Measurements from ENCODE around the gene SLC22A23. TPM values are rescaled to one million over a fixed set of nuclear protein-coding genes. Genes with fewer than 3 reads are reported as not detected.

The SLC22A23 gene
- total RNA-seq, 4 donors from 2014 or later: 6.2 to 10.8 (median 7.8) TPM

DNA sequence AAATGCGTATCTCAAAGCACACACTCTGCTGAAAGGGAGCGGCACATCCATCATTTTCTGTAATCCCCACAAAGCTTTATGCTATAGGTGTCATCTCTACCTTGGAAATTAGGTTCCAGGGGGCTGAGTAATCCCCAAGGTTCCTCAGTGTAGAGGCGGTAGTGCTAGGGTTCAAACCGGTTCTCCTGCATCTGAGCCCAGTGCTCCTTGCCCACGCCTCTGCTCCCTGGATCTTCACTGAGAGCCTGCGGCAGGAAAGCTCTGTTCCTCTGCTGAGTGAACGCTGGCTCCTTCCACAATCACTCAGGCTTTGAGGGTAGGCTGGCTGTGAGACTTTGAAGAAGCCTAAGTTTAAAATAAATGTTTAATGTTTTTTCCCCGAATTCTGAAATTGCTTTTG lies 24.9 kb downstream of the SLC22A23 start:
- no peaks in the 10 kb centered on the region for H3K9me3 ChIP-seq
- H3K27ac ChIP-seq: no peak overlapping the region
- no peak overlapping the region for H3K4me3 ChIP-seq
- TF ChIP-seq POLR2AphosphoS5 (IDR thresholded peaks at IDR 0.05): no peak
- TF ChIP-seq CTCF (IDR thresholded peaks at IDR 0.05): no peak
- TF ChIP-seq POLR2A (IDR thresholded peaks at IDR 0.05): no peak
- TF ChIP-seq EP300 (IDR thresholded peaks at IDR 0.05): no peak
- H3K4me1 ChIP-seq: peaks cover 0 to 12% (median 0%) of the 10 kb centered on the region in 3 donors
- no peaks in the 10 kb centered on the region for H3K27me3 ChIP-seq
- no peak for ATAC-seq
- no peaks in the 10 kb centered on the region for H3K36me3 ChIP-seq
- WGBS, 2 donors (ENCODE audit: low coverage in 1 of 2): 51 to 85% methylated on average over 2 to 7 of the region's 8 CpGs

GRCh38 chr6:3429211-3429610 lies 27.6 kb downstream of the SLC22A23 start:
- 80 to 93% methylated on average over 3 of the region's 3 CpGs for WGBS, 2 donors (ENCODE audit: low coverage in 1 of 2)
- Histone ChIP-seq H3K36me3 (no peaks in the 10 kb centered on the region), H3K9me3 (no peaks in the 10 kb centered on the region), H3K4me1 (peaks cover 0 to 18% (median 0%) of the 10 kb centered on the region in 3 donors), H3K4me3 (no peak overlapping the region), H3K27me3 (no peaks in the 10 kb centered on the region), H3K27ac (no peak overlapping the region)
- ATAC-seq: no peak
- no peak for TF ChIP-seq POLR2AphosphoS5 (IDR thresholded peaks at IDR 0.05)
- TF ChIP-seq CTCF (IDR thresholded peaks at IDR 0.05): no peak
- no peak for TF ChIP-seq POLR2A (IDR thresholded peaks at IDR 0.05)
- no peak for TF ChIP-seq EP300 (IDR thresholded peaks at IDR 0.05)

- no peaks in the 10 kb centered on the region for H3K27me3 ChIP-seq
- no peaks in the 10 kb centered on the region for H3K9me3 ChIP-seq
- H3K27ac ChIP-seq: no peak overlapping the region
- H3K4me3 ChIP-seq: no peak overlapping the region
- TF ChIP-seq POLR2A (IDR thresholded peaks at IDR 0.05): no peak
- no peak for TF ChIP-seq CTCF (IDR thresholded peaks at IDR 0.05)
- no peak for TF ChIP-seq EP300 (IDR thresholded peaks at IDR 0.05)
- no peak for TF ChIP-seq POLR2AphosphoS5 (IDR thresholded peaks at IDR 0.05)
- WGBS, 2 donors (ENCODE audit: low coverage in 1 of 2): 78 to 100% methylated on average over 3 of the region's 3 CpGs
- H3K4me1 ChIP-seq: peaks cover 0 to 18% (median 0%) of the 10 kb centered on the region in 3 donors
- ATAC-seq: no peak
- no peaks in the 10 kb centered on the region for H3K36me3 ChIP-seq
Observed at GRCh38 chr6:3428700-3429099, 28.1 kb downstream of the SLC22A23 start.

DNA sequence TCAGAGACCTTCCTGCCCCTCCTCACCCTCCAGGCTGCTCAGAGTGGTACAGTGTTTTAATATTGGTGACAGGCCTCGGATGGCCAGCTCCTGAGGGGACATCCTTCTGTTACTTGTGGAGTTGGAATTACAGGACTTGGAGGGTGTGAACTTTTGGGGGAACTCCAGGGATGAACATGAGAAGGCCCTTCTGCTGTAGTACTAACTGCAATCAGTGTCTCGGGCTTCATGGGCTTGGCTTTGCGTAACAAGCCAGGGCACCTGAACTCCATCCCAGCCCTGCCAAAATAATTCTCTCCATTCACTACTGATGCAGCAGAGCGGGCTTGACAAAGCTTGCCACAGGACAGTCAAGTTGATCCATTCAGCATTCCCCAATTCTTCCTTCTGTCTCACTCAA lies 28.6 kb downstream of the SLC22A23 start:
- 100% methylated on average over 1 of the region's 4 CpGs; no CpG with 5 or more reads in 1 of the 2 donors for WGBS, 2 donors (ENCODE audit: low coverage in 1 of 2)
- Histone ChIP-seq H3K36me3 (no peaks in the 10 kb centered on the region), H3K27ac (no peak overlapping the region), H3K9me3 (no peaks in the 10 kb centered on the region), H3K27me3 (no peaks in the 10 kb centered on the region), H3K4me3 (no peak overlapping the region), H3K4me1 (peaks cover 0 to 18% (median 0%) of the 10 kb centered on the region in 3 donors)
- no peak for ATAC-seq
- TF ChIP-seq POLR2AphosphoS5 (IDR thresholded peaks at IDR 0.05): no peak
- no peak for TF ChIP-seq POLR2A (IDR thresholded peaks at IDR 0.05)
- no peak for TF ChIP-seq CTCF (IDR thresholded peaks at IDR 0.05)
- TF ChIP-seq EP300 (IDR thresholded peaks at IDR 0.05): no peak

- Histone ChIP-seq H3K4me1 (peaks cover 0 to 18% (median 0%) of the 10 kb centered on the region in 3 donors), H3K27me3 (no peaks in the 10 kb centered on the region), H3K9me3 (no peaks in the 10 kb centered on the region), H3K27ac (no peak overlapping the region), H3K36me3 (no peaks in the 10 kb centered on the region), H3K4me3 (no peak overlapping the region)
- WGBS, 2 donors (ENCODE audit: low coverage in 1 of 2): 5 to 52% methylated on average over 3 to 8 of the region's 10 CpGs
- no peak for ATAC-seq
- TF ChIP-seq POLR2A (IDR thresholded peaks at IDR 0.05): no peak
- no peak for TF ChIP-seq CTCF (IDR thresholded peaks at IDR 0.05)
- no peak for TF ChIP-seq POLR2AphosphoS5 (IDR thresholded peaks at IDR 0.05)
- TF ChIP-seq EP300 (IDR thresholded peaks at IDR 0.05): no peak
Observed at GRCh38 chr6:3427687-3428085, 29.2 kb downstream of the SLC22A23 start.

Measured in gastroesophageal sphincter (tissue), 4 donors.